Type B pancreatic cell (in vitro differentiated cells): ENCODE data around the gene PCCA. TPM values are rescaled to one million over a fixed set of nuclear protein-coding genes. Genes with fewer than 3 reads are reported as not detected.

Experiments used
- DNase-seq: peaks from one replicate; pipeline ENCODE4 v3.0.0; 2021; ENCODE audit warnings: mixed read lengths; ENCODE audit not compliant: unreplicated experiment; ENCODE audit errors: extremely low spot score
- H3K27ac Mint-ChIP-seq: 2 replicates; pipeline ENCODE4 v1.8.0; 2021; ENCODE audit warnings: mild to moderate bottlenecking, mixed read lengths
- H3K27me3 Mint-ChIP-seq: 2 replicates; pipeline ENCODE4 v1.8.0; 2021; ENCODE audit warnings: mixed read lengths
- H3K36me3 Mint-ChIP-seq: 2 replicates; pipeline ENCODE4 v1.8.0; 2021; ENCODE audit warnings: mixed read lengths
- H3K4me1 Mint-ChIP-seq: one replicate; pipeline ENCODE4 v1.8.0; 2021; ENCODE audit warnings: mixed read lengths; ENCODE audit not compliant: unreplicated experiment
- H3K4me3 Mint-ChIP-seq: 2 replicates; pipeline ENCODE4 v1.8.0; 2021; ENCODE audit warnings: mild to moderate bottlenecking, mixed read lengths
- H3K9me3 Mint-ChIP-seq: 2 replicates; pipeline ENCODE4 v1.8.0; 2021; ENCODE audit warnings: mixed read lengths
- CTCF ChIP-seq: fragments of 200-600 bp; sonication (generic); conservative IDR thresholded peaks from 2 replicates; pipeline ENCODE4 v1.5.0; 2021; ENCODE audit warnings: antibody characterized with exemption, mild to moderate bottlenecking
- total RNA-seq: library from RNA; stranded (reverse); gene quantifications from 2 replicates; pipeline ENCODE4 v1.2.1, GENCODE V29; 2021; ENCODE audit warnings: low replicate concordance

The PCCA gene
- total RNA-seq, 1 donor from 2014 or later: 46.8 TPM

- peaks cover 10% of the 10 kb centered on the region for H3K4me1 Mint-ChIP-seq
- no peak overlapping the region for H3K27ac Mint-ChIP-seq
- H3K4me3 Mint-ChIP-seq: no peak overlapping the region
- H3K36me3 Mint-ChIP-seq: peaks cover 28% of the 10 kb centered on the region
- no peaks in the 10 kb centered on the region for H3K27me3 Mint-ChIP-seq
- DNase-seq: no peak
- peaks cover 4% of the 10 kb centered on the region for H3K9me3 Mint-ChIP-seq
- TF ChIP-seq CTCF: no peak
These were observed 35.4 kb downstream of the PCCA start for GRCh38 chr13:100124265-100124664.

GRCh38 chr13:100125946-100126345 lies 37.1 kb downstream of the PCCA start:
- Mint-ChIP-seq H3K27ac (no peak overlapping the region), H3K4me1 (peaks cover 10% of the 10 kb centered on the region), H3K4me3 (no peak overlapping the region), H3K36me3 (peaks cover 17% of the 10 kb centered on the region), H3K9me3 (no peaks in the 10 kb centered on the region), H3K27me3 (no peaks in the 10 kb centered on the region)
- no peak for TF ChIP-seq CTCF
- no peak for DNase-seq

- no peak for TF ChIP-seq CTCF
These were observed 39.5 kb downstream of the PCCA start for GRCh38 chr13:100128373-100128772.

GRCh38 chr13:100128838-100129237 lies 39.9 kb downstream of the PCCA start:
- Mint-ChIP-seq H3K9me3 (no peaks in the 10 kb centered on the region), H3K4me1 (peaks cover 10% of the 10 kb centered on the region), H3K27me3 (no peaks in the 10 kb centered on the region), H3K27ac (no peak overlapping the region), H3K4me3 (no peak overlapping the region), H3K36me3 (peaks cover 10% of the 10 kb centered on the region)
- no peak for DNase-seq
- no peak for TF ChIP-seq CTCF

More at GRCh38 chr13:100128373-100128772, 39.5 kb downstream of the PCCA start:
- no peak for DNase-seq
- no peaks in the 10 kb centered on the region for H3K9me3 Mint-ChIP-seq
- no peak overlapping the region for H3K4me3 Mint-ChIP-seq
- H3K27ac Mint-ChIP-seq: no peak overlapping the region
- H3K27me3 Mint-ChIP-seq: no peaks in the 10 kb centered on the region
- peaks cover 9% of the 10 kb centered on the region for H3K36me3 Mint-ChIP-seq
- H3K4me1 Mint-ChIP-seq: peaks cover 10% of the 10 kb centered on the region

- H3K27me3 Mint-ChIP-seq: no peaks in the 10 kb centered on the region
- no peak for DNase-seq
- TF ChIP-seq CTCF: no peak
- H3K27ac Mint-ChIP-seq: no peak overlapping the region
- no peaks in the 10 kb centered on the region for H3K9me3 Mint-ChIP-seq
- H3K4me3 Mint-ChIP-seq: no peak overlapping the region
- peaks cover 10% of the 10 kb centered on the region for H3K36me3 Mint-ChIP-seq
- peaks cover 10% of the 10 kb centered on the region for H3K4me1 Mint-ChIP-seq
These were observed 40.7 kb downstream of the PCCA start for GRCh38 chr13:100129605-100130004.

- H3K9me3 Mint-ChIP-seq: no peaks in the 10 kb centered on the region
- peaks cover 10% of the 10 kb centered on the region for H3K4me1 Mint-ChIP-seq
- H3K27ac Mint-ChIP-seq: no peak overlapping the region
- H3K36me3 Mint-ChIP-seq: peaks cover 10% of the 10 kb centered on the region
- no peak for DNase-seq
- no peaks in the 10 kb centered on the region for H3K27me3 Mint-ChIP-seq
- no peak overlapping the region for H3K4me3 Mint-ChIP-seq
- no peak for TF ChIP-seq CTCF
These were observed 41.2 kb downstream of the PCCA start for GRCh38 chr13:100130092-100130491.
